Vagina (tissue), 2 donors: Measurements from ENCODE around the gene TRABD2B. TPM values are rescaled to one million over a fixed set of nuclear protein-coding genes. Genes with fewer than 3 reads are reported as not detected.

Experiments used
- DNase-seq, 2 donors: peaks; one replicate each; pipeline ENCODE4 v3.0.0-alpha.2; 2017; ENCODE audit errors: extremely low spot score in 2 of 2
- H3K27ac ChIP-seq: fragments of 200-600 bp; sonication (generic); one replicate; pipeline ENCODE4 v1.5.1; 2019
- H3K27me3 ChIP-seq: fragments of 200-600 bp; sonication (generic); one replicate; pipeline ENCODE4 v1.5.1; 2019
- H3K36me3 ChIP-seq, 2 donors: fragments of 200-600 bp; sonication (generic); one replicate each; pipeline ENCODE4 v1.5.1; 2017 to 2019
- H3K4me1 ChIP-seq: fragments of 200-600 bp; sonication (generic); one replicate; pipeline ENCODE4 v1.5.1; 2019
- H3K4me3 ChIP-seq, 2 donors: fragments of 200-600 bp; sonication (generic); 1 replicate in 1 of 2; 2 replicates in 1 of 2; pipeline ENCODE4 v1.5.1; 2016 to 2019
- H3K9me3 ChIP-seq: fragments of 200-600 bp; sonication (generic); one replicate; pipeline ENCODE4 v1.5.1; 2019
- POLR2A ChIP-seq, 2 donors: fragments of 450-650 bp; IDR thresholded peaks; one replicate each; pipeline ENCODE4 v1.6.1; 2017; ENCODE audit warnings: antibody characterized with exemption in 2 of 2, mild to moderate bottlenecking in 2 of 2, moderate library complexity in 2 of 2
- POLR2AphosphoS5 ChIP-seq, 2 donors: sonication (generic); formaldehyde crosslinking; IDR thresholded peaks; one replicate each; pipeline ENCODE4 v1.9.0; 2017; ENCODE audit warnings: antibody characterized with exemption in 2 of 2, mild to moderate bottlenecking in 2 of 2, low read depth in 1 of 2; ENCODE audit not compliant: insufficient read depth in 1 of 2
- intact Hi-C: fragments of 100-400 bp; cut with DNase I; formaldehyde crosslinking; loops from one replicate; pipeline ENCODE4 v1.15.1; 2023
- total RNA-seq: library from RNA; depleted of rRNA; stranded (reverse); fragments of >200 nt; gene quantifications from one replicate; pipeline ENCODE4 v1.2.3, GENCODE V29; 2016
- TF ChIP-seq, protein P1 (sequence below), 3 experiments: fragments of 450-650 bp in 2 of 3; fragments of 200-600 bp in 1 of 3; sonication (generic) in 1 of 3; IDR thresholded peaks; one replicate each; pipeline ENCODE4 v1.5.1; 2017 to 2019; ENCODE audit warnings: antibody characterized with exemption in 3 of 3, mild to moderate bottlenecking in 2 of 3, moderate library complexity in 2 of 3

TRABD2B gene
- total RNA-seq, 1 donor from 2014 or later: 5.6 TPM

DNA sequence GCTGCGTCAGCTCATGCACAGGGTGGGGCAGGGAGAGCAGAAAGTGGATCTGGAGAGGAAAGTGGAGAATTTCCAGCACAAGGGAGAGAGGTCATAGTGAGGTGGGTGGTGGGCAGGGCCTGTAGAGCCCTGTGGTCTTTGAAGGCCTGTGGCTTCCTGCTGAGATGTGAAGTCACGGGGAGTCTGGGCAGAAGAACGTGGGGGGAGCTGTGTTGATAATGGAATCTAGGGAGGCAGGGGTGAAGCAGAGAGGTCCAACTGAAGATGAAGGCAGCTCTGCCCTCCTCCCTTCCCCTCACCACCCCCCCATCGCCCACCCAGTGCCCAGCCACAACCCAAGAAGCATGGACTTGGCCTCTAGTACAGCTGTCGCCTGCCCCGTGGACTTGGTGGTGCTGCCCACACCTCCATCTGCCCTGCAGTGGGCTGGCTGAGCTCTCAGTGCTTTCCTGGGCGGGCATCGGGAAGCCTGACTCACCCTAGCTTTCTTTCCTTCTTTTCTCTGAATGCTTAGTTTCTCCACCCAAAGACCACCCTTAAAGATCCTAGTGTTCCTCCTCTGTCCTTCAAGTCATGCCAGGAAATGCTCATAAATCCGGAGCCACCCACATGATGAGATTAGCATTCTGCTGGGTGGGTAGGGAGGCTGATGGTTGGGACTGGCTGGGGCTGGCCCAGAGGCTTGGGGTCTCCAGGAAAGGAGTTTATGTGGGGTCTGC is 186.1 kb downstream of the TRABD2B start:
- H3K27me3 ChIP-seq: no peaks in the 10 kb centered on the region
- no peak overlapping the region for H3K27ac ChIP-seq
- TF ChIP-seq, protein P1, sequence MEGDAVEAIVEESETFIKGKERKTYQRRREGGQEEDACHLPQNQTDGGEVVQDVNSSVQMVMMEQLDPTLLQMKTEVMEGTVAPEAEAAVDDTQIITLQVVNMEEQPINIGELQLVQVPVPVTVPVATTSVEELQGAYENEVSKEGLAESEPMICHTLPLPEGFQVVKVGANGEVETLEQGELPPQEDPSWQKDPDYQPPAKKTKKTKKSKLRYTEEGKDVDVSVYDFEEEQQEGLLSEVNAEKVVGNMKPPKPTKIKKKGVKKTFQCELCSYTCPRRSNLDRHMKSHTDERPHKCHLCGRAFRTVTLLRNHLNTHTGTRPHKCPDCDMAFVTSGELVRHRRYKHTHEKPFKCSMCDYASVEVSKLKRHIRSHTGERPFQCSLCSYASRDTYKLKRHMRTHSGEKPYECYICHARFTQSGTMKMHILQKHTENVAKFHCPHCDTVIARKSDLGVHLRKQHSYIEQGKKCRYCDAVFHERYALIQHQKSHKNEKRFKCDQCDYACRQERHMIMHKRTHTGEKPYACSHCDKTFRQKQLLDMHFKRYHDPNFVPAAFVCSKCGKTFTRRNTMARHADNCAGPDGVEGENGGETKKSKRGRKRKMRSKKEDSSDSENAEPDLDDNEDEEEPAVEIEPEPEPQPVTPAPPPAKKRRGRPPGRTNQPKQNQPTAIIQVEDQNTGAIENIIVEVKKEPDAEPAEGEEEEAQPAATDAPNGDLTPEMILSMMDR (IDR thresholded peaks at IDR 0.05): no peak
- TF ChIP-seq POLR2AphosphoS5 (IDR thresholded peaks at IDR 0.05; ENCODE audit: insufficient read depth in 1 of 2, low read depth in 1 of 2) (no peak), POLR2A (IDR thresholded peaks at IDR 0.05) (no peak)
- H3K4me1 ChIP-seq: peaks cover 31% of the 10 kb centered on the region
- no peaks in the 10 kb centered on the region for H3K9me3 ChIP-seq
- intact Hi-C loops: no loop called here
- no peak for DNase-seq
- H3K4me3 ChIP-seq: no peak overlapping the region
- no peaks in the 10 kb centered on the region for H3K36me3 ChIP-seq

DNA sequence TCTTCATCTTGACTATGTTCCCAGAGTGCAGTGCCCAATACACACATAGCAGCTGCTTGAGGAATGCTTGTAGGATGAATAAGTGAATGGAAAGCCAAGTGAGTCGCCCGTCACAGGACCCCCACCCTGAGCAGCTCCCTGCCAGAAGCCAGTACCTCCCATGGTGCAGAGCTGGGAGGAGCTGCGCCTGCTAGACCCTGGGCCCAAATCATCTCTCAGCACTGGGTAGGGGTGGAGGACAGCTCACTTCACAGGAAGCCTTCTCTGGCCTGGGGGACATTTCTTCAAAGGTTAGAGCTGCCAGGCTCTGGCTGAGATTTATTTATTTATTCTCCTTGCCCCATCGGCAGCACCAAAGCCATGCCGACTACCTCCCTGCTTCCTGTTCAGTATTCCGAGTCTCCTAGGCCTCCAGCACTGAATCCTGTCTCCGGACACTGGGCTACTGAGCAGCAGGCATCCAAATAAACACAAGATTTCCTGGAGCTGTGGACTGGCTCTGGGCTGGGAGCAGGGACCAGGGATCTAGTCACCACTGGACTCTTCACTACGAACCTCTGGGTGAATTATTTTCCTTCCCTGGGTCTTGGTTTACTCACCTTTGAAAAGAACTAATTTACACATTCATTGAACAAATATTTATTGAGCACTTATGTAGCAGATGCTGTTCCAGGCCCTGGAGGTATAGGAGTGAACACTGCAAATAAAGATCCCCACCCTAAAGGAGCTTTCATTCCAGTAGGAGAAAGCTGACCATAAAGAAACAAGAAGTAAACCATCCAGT is 187.7 kb downstream of the TRABD2B start:
- Histone ChIP-seq H3K9me3 (no peaks in the 10 kb centered on the region), H3K27me3 (no peaks in the 10 kb centered on the region), H3K4me3 (no peak overlapping the region), H3K36me3 (no peaks in the 10 kb centered on the region), H3K27ac (no peak overlapping the region), H3K4me1 (peaks cover 42% of the 10 kb centered on the region)
- TF ChIP-seq POLR2AphosphoS5 (IDR thresholded peaks at IDR 0.05; ENCODE audit: insufficient read depth in 1 of 2, low read depth in 1 of 2): no peak
- no peak for TF ChIP-seq POLR2A (IDR thresholded peaks at IDR 0.05)
- TF ChIP-seq, protein P1 (IDR thresholded peaks at IDR 0.05): no peak
- intact Hi-C loops: no loop called here
- no peak for DNase-seq

GRCh38 chr1:47808612-47809011 is 188.6 kb downstream of the TRABD2B start:
- Histone ChIP-seq H3K4me3 (no peak overlapping the region), H3K9me3 (no peaks in the 10 kb centered on the region), H3K4me1 (peaks cover 42% of the 10 kb centered on the region), H3K27me3 (no peaks in the 10 kb centered on the region), H3K27ac (no peak overlapping the region), H3K36me3 (no peaks in the 10 kb centered on the region)
- DNase-seq: no peak
- intact Hi-C loops: no loop called here
- TF ChIP-seq POLR2A (IDR thresholded peaks at IDR 0.05): no peak
- no peak for TF ChIP-seq POLR2AphosphoS5 (IDR thresholded peaks at IDR 0.05; ENCODE audit: insufficient read depth in 1 of 2, low read depth in 1 of 2)
- TF ChIP-seq, protein P1 (IDR thresholded peaks at IDR 0.05): no peak

GRCh38 chr1:47805921-47806361 is 191.2 kb downstream of the TRABD2B start:
- H3K4me3 ChIP-seq: no peak overlapping the region
- DNase-seq: no peak
- no peak overlapping the region for H3K27ac ChIP-seq
- H3K27me3 ChIP-seq: no peaks in the 10 kb centered on the region
- H3K4me1 ChIP-seq: peaks cover 35% of the 10 kb centered on the region
- intact Hi-C loops: no loop called here
- no peak for TF ChIP-seq POLR2AphosphoS5 (IDR thresholded peaks at IDR 0.05; ENCODE audit: insufficient read depth in 1 of 2, low read depth in 1 of 2)
- TF ChIP-seq POLR2A (IDR thresholded peaks at IDR 0.05): no peak
- TF ChIP-seq, protein P1 (IDR thresholded peaks at IDR 0.05): no peak
- no peaks in the 10 kb centered on the region for H3K36me3 ChIP-seq
- no peaks in the 10 kb centered on the region for H3K9me3 ChIP-seq

DNA sequence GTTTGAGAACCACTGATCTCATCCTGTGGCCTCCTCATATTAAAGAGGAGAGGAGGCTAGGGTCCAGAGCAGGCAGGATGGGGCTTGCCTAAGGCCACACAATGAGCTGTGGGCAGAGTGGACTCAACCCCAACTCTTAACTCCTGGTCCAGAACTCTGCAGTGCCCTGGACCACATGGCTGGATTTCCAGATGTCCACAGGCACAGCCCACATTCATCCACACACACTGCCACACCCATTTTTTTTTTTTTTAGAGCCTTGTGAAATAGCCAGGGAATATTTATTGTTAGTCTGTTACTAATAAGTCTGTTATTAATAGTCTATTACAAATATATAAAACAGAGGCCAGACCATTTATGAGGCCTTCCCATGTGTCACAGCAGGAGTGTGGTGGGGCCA is 192.2 kb downstream of the TRABD2B start:
- H3K4me1 ChIP-seq: peaks cover 28% of the 10 kb centered on the region
- no peak overlapping the region for H3K4me3 ChIP-seq
- intact Hi-C loops: no loop called here
- no peaks in the 10 kb centered on the region for H3K36me3 ChIP-seq
- no peak for DNase-seq
- no peak overlapping the region for H3K27ac ChIP-seq
- H3K27me3 ChIP-seq: no peaks in the 10 kb centered on the region
- H3K9me3 ChIP-seq: no peaks in the 10 kb centered on the region
- TF ChIP-seq, protein P1 (IDR thresholded peaks at IDR 0.05): no peak
- no peak for TF ChIP-seq POLR2AphosphoS5 (IDR thresholded peaks at IDR 0.05; ENCODE audit: insufficient read depth in 1 of 2, low read depth in 1 of 2)
- TF ChIP-seq POLR2A (IDR thresholded peaks at IDR 0.05): no peak
